Activated CD8-positive, alpha-beta memory T cell treated with anti-CD3 and anti-CD28 coated beads, Interleukin-2, amount 10 ng/mL, durations not matched to agents 7 days and 5 days (primary cell): ENCODE data around the gene NEDD4L. TPM values are rescaled to one million over a fixed set of nuclear protein-coding genes. Genes with fewer than 3 reads are reported as not detected.
"Not testable (repeated sequence)": the region's sequence is repeated elsewhere in the genome, so short reads cannot be mapped to it uniquely, and the experiment has no call there.

Source experiments
- ATAC-seq: fragments of 150-1000 bp; cut with Tn5 transposase; one replicate; pipeline ENCODE4 v1.10.0; 2021; ENCODE audit warnings: moderate library complexity
- CTCF ChIA-PET: fragments of 350-600 bp; sonication (Branson Sonifier 250); formaldehyde crosslinking; loops from one replicate; lab custom pipeline; 2021; ENCODE audit warnings: antibody characterized with exemption; lab: Charles Lee
- DNase-seq: peaks from one replicate; pipeline ENCODE4 v3.0.0-alpha.2; 2020
- H3K27ac Mint-ChIP-seq: one replicate; pipeline ENCODE4 v1.8.0; 2021; ENCODE audit warnings: mild to moderate bottlenecking, mixed read lengths
- H3K27me3 Mint-ChIP-seq: one replicate; pipeline ENCODE4 v1.8.0; 2021; ENCODE audit warnings: mixed read lengths
- H3K36me3 Mint-ChIP-seq: one replicate; pipeline ENCODE4 v1.8.0; 2021; ENCODE audit warnings: mild to moderate bottlenecking, mixed read lengths
- H3K4me1 Mint-ChIP-seq: one replicate; pipeline ENCODE4 v1.8.0; 2021; ENCODE audit warnings: mixed read lengths
- H3K4me3 Mint-ChIP-seq: one replicate; pipeline ENCODE4 v1.8.0; 2021; ENCODE audit warnings: mild to moderate bottlenecking, moderate library complexity, mixed read lengths
- H3K9me3 Mint-ChIP-seq: one replicate; pipeline ENCODE4 v1.8.0; 2022; ENCODE audit warnings: low read depth, mixed read lengths
- total RNA-seq, 2 experiments: library from RNA; stranded (reverse); gene quantifications; one replicate each; pipeline ENCODE4 v1.2.3, GENCODE V29; 2021

Gene NEDD4L
- total RNA-seq, 2 experiments from 2014 or later, result 1.4 to 4.2 TPM

- Mint-ChIP-seq H3K27ac (no peak overlapping the region), H3K9me3 (no peaks in the 10 kb centered on the region), H3K4me1 (no peaks in the 10 kb centered on the region), H3K27me3 (no peaks in the 10 kb centered on the region), H3K4me3 (no peak overlapping the region), H3K36me3 (no peaks in the 10 kb centered on the region)
- CTCF ChIA-PET, result no interaction called here
- DNase-seq (no peak), ATAC-seq (no peak)
Observed at GRCh38 chr18:58375051-58375450, 331.0 kb downstream of the NEDD4L start.

GRCh38 chr18:58378411-58379379 lies 334.7 kb downstream of the NEDD4L start:
- H3K4me1 Mint-ChIP-seq, result no peaks in the 10 kb centered on the region
- DNase-seq, result no peak
- no peaks in the 10 kb centered on the region for H3K36me3 Mint-ChIP-seq
- no peaks in the 10 kb centered on the region for H3K27me3 Mint-ChIP-seq
- no peaks in the 10 kb centered on the region for H3K9me3 Mint-ChIP-seq
- no peak overlapping the region for H3K4me3 Mint-ChIP-seq
- no peak overlapping the region for H3K27ac Mint-ChIP-seq
- no peak for ATAC-seq
- CTCF ChIA-PET, result no interaction called here

GRCh38 chr18:58379443-58379842 lies 335.4 kb downstream of the NEDD4L start:
- CTCF ChIA-PET, result no interaction called here
- Mint-ChIP-seq H3K9me3 (no peaks in the 10 kb centered on the region), H3K27me3 (no peaks in the 10 kb centered on the region), H3K4me1 (no peaks in the 10 kb centered on the region), H3K36me3 (no peaks in the 10 kb centered on the region), H3K4me3 (no peak overlapping the region), H3K27ac (no peak overlapping the region)
- no peak for ATAC-seq
- DNase-seq, result no peak

- CTCF ChIA-PET, H3K4me3 Mint-ChIP-seq, DNase-seq, H3K27ac Mint-ChIP-seq, H3K36me3 Mint-ChIP-seq, H3K27me3 Mint-ChIP-seq, ATAC-seq, H3K9me3 Mint-ChIP-seq, H3K4me1 Mint-ChIP-seq: not testable (repeated sequence)
Observed at GRCh38 chr18:58380113-58380512, 336.1 kb downstream of the NEDD4L start.

- Mint-ChIP-seq H3K27ac (no peak overlapping the region), H3K4me1 (no peaks in the 10 kb centered on the region), H3K27me3 (no peaks in the 10 kb centered on the region), H3K4me3 (no peak overlapping the region), H3K9me3 (no peaks in the 10 kb centered on the region), H3K36me3 (no peaks in the 10 kb centered on the region)
- DNase-seq (no peak), ATAC-seq (no peak)
- CTCF ChIA-PET, result no interaction called here
Observed at GRCh38 chr18:58381676-58382411, 337.8 kb downstream of the NEDD4L start.

- ATAC-seq, result no peak
- no peak overlapping the region for H3K27ac Mint-ChIP-seq
- DNase-seq, result no peak
- no peaks in the 10 kb centered on the region for H3K9me3 Mint-ChIP-seq
- CTCF ChIA-PET, result no interaction called here
- no peaks in the 10 kb centered on the region for H3K36me3 Mint-ChIP-seq
- no peak overlapping the region for H3K4me3 Mint-ChIP-seq
- H3K27me3 Mint-ChIP-seq, result no peaks in the 10 kb centered on the region
- H3K4me1 Mint-ChIP-seq, result no peaks in the 10 kb centered on the region
Observed at GRCh38 chr18:58382446-58382845, 338.4 kb downstream of the NEDD4L start.

- no peak overlapping the region for H3K27ac Mint-ChIP-seq
Observed at GRCh38 chr18:58385472-58385871, 341.4 kb downstream of the NEDD4L start.

GRCh38 chr18:58386780-58387179 lies 342.8 kb downstream of the NEDD4L start:
- Mint-ChIP-seq H3K9me3 (no peaks in the 10 kb centered on the region), H3K27ac (no peak overlapping the region), H3K4me1 (no peaks in the 10 kb centered on the region), H3K4me3 (no peak overlapping the region), H3K36me3 (no peaks in the 10 kb centered on the region), H3K27me3 (no peaks in the 10 kb centered on the region)
- DNase-seq, result no peak
- no peak for ATAC-seq
- CTCF ChIA-PET, result no interaction called here

More at GRCh38 chr18:58385472-58385871, 341.4 kb downstream of the NEDD4L start:
- DNase-seq (no peak), ATAC-seq (no peak)
- no peaks in the 10 kb centered on the region for H3K9me3 Mint-ChIP-seq
- H3K4me1 Mint-ChIP-seq, result no peaks in the 10 kb centered on the region
- no peaks in the 10 kb centered on the region for H3K27me3 Mint-ChIP-seq
- no peaks in the 10 kb centered on the region for H3K36me3 Mint-ChIP-seq
- no peak overlapping the region for H3K4me3 Mint-ChIP-seq
- CTCF ChIA-PET, result interaction anchor here (1.6 kb wide), 1 partner anchor 13 kb away, joined by 4 read pairs; no protein-coding TSS in a partner anchor

GRCh38 chr18:58387716-58388115 lies 343.7 kb downstream of the NEDD4L start:
- DNase-seq (no peak), ATAC-seq (no peak)
- H3K36me3 Mint-ChIP-seq, result no peaks in the 10 kb centered on the region
- no peaks in the 10 kb centered on the region for H3K27me3 Mint-ChIP-seq
- CTCF ChIA-PET, result no interaction called here
- H3K4me3 Mint-ChIP-seq, result no peak overlapping the region
- H3K9me3 Mint-ChIP-seq, result no peaks in the 10 kb centered on the region
- H3K27ac Mint-ChIP-seq, result no peak overlapping the region
- H3K4me1 Mint-ChIP-seq, result no peaks in the 10 kb centered on the region

GRCh38 chr18:58388736-58389135 lies 344.7 kb downstream of the NEDD4L start:
- no peak overlapping the region for H3K27ac Mint-ChIP-seq
- no peak overlapping the region for H3K4me3 Mint-ChIP-seq
- DNase-seq (no peak), ATAC-seq (no peak)
- CTCF ChIA-PET, result no interaction called here
- H3K36me3 Mint-ChIP-seq, result no peaks in the 10 kb centered on the region
- no peaks in the 10 kb centered on the region for H3K27me3 Mint-ChIP-seq
- H3K4me1 Mint-ChIP-seq, result no peaks in the 10 kb centered on the region
- H3K9me3 Mint-ChIP-seq, result no peaks in the 10 kb centered on the region

- H3K27me3 Mint-ChIP-seq, result no peaks in the 10 kb centered on the region
- H3K9me3 Mint-ChIP-seq, result no peaks in the 10 kb centered on the region
- ATAC-seq, result no peak
- H3K4me3 Mint-ChIP-seq, result no peak overlapping the region
- CTCF ChIA-PET, result no interaction called here
- H3K4me1 Mint-ChIP-seq, result no peaks in the 10 kb centered on the region
- no peaks in the 10 kb centered on the region for H3K36me3 Mint-ChIP-seq
- DNase-seq, result no peak
- H3K27ac Mint-ChIP-seq, result no peak overlapping the region
Observed at GRCh38 chr18:58389745-58390144, 345.7 kb downstream of the NEDD4L start.

- no peak for DNase-seq
- no peak overlapping the region for H3K27ac Mint-ChIP-seq
- H3K9me3 Mint-ChIP-seq, result no peaks in the 10 kb centered on the region
- CTCF ChIA-PET, result no interaction called here
- no peak overlapping the region for H3K4me3 Mint-ChIP-seq
- no peaks in the 10 kb centered on the region for H3K36me3 Mint-ChIP-seq
- no peaks in the 10 kb centered on the region for H3K4me1 Mint-ChIP-seq
- H3K27me3 Mint-ChIP-seq, result no peaks in the 10 kb centered on the region
- ATAC-seq, result no peak
Observed at GRCh38 chr18:58390399-58390798, 346.4 kb downstream of the NEDD4L start.

GRCh38 chr18:58391231-58391825 lies 347.3 kb downstream of the NEDD4L start:
- no peak overlapping the region for H3K4me3 Mint-ChIP-seq
- H3K9me3 Mint-ChIP-seq, result no peaks in the 10 kb centered on the region
- no peak for DNase-seq
- ATAC-seq, result no peak
- CTCF ChIA-PET, result interaction anchor here (0.9 kb wide), 1 partner anchor 35 kb away, joined by 3 read pairs; no protein-coding TSS in a partner anchor
- H3K27ac Mint-ChIP-seq, result no peak overlapping the region
- H3K27me3 Mint-ChIP-seq, result no peaks in the 10 kb centered on the region
- H3K36me3 Mint-ChIP-seq, result no peaks in the 10 kb centered on the region
- H3K4me1 Mint-ChIP-seq, result peaks cover 9% of the 10 kb centered on the region
